Coronary artery (tissue), 2 donors: ENCODE data around the gene PTPN9.

Source experiments
- DNase-seq: peaks from one replicate; pipeline ENCODE4 v3.0.0-alpha.2; 2017; ENCODE audit warnings: low spot score
- H3K27ac ChIP-seq, 2 donors: fragments of 200-600 bp; sonication (generic); one replicate each; pipeline ENCODE4 v1.5.1; 2016 to 2019
- H3K4me3 ChIP-seq: fragments of 200-600 bp; sonication (generic); 2 replicates; pipeline ENCODE4 v1.5.1; 2016; ENCODE audit warnings: mild to moderate bottlenecking, moderate library complexity
- CTCF ChIP-seq: fragments of 200-600 bp; sonication (generic); IDR thresholded peaks from one replicate; pipeline ENCODE4 v1.5.1; 2019; ENCODE audit warnings: antibody characterized with exemption

The PTPN9 gene

GRCh38 chr15:75420698-75421097, 158.4 kb downstream of the PTPN9 start:
- Histone ChIP-seq H3K4me3 (no peak overlapping the region), H3K27ac (no peak overlapping the region)
- DNase-seq, result no peak
- no peak for TF ChIP-seq CTCF

GRCh38 chr15:75416584-75416983, 162.5 kb downstream of the PTPN9 start:
- Histone ChIP-seq H3K4me3 (no peak overlapping the region), H3K27ac (no peak overlapping the region)
- no peak for TF ChIP-seq CTCF
- DNase-seq, result no peak
